WTC11 (cell line): ENCODE results near the gene DFFB. TPM values are rescaled to one million over a fixed set of nuclear protein-coding genes. Genes with fewer than 3 reads are reported as not detected.

Experiments used
- ATAC-seq: fragments of 200-7000 bp; cut with Tn5 transposase; 2 replicates; pipeline ENCODE4 v1.10.0; 2021; ENCODE audit warnings: mild to moderate bottlenecking, moderate library complexity
- CTCF ChIA-PET: fragments of 300-600 bp; sonication (Branson Sonifier 250); formaldehyde crosslinking; loops from one replicate; lab custom pipeline; 2021; ENCODE audit warnings: antibody characterized with exemption; lab: Charles Lee
- POLR2A ChIA-PET: fragments of 350-600 bp; sonication (Branson Sonifier 250); formaldehyde crosslinking; loops from one replicate; lab custom pipeline; 2021; ENCODE audit warnings: antibody characterized with exemption; lab: Charles Lee
- DNase-seq: peaks from one replicate; pipeline ENCODE4 v3.0.0; 2021; ENCODE audit warnings: low spot score
- H3K27ac Mint-ChIP-seq: 2 replicates; pipeline ENCODE4 v1.8.0; 2021; ENCODE audit warnings: mixed read lengths
- H3K27me3 Mint-ChIP-seq: 2 replicates; pipeline ENCODE4 v1.8.0; 2021; ENCODE audit warnings: low read depth, mild to moderate bottlenecking, moderate library complexity, mixed read lengths
- H3K36me3 Mint-ChIP-seq: 2 replicates; pipeline ENCODE4 v1.8.0; 2021; ENCODE audit warnings: mixed read lengths
- H3K4me1 Mint-ChIP-seq: 2 replicates; pipeline ENCODE4 v1.8.0; 2022; ENCODE audit warnings: mixed read lengths
- H3K4me3 Mint-ChIP-seq: 2 replicates; pipeline ENCODE4 v1.8.0; 2021; ENCODE audit warnings: mild to moderate bottlenecking, moderate library complexity, mixed read lengths
- H3K9me3 Mint-ChIP-seq: 2 replicates; pipeline ENCODE4 v1.8.0; 2021; ENCODE audit warnings: mixed read lengths
- ATF1 ChIP-seq: sonication (generic); formaldehyde crosslinking; IDR thresholded peaks from 2 replicates; pipeline ENCODE4 v1.8.1; 2023; ENCODE audit warnings: mild to moderate bottlenecking, moderate library complexity, missing genetic modification reagents
- CTCF ChIP-seq: fragments of 200-600 bp; IDR thresholded peaks from 2 replicates; pipeline ENCODE4 v1.8.0; 2022; ENCODE audit warnings: antibody characterized with exemption
- E2F5 ChIP-seq: sonication (generic); formaldehyde crosslinking; IDR thresholded peaks from 2 replicates; pipeline ENCODE4 v1.8.1; 2022; ENCODE audit warnings: mild to moderate bottlenecking, moderate library complexity, missing genetic modification reagents
- ETV6 ChIP-seq: sonication (generic); formaldehyde crosslinking; IDR thresholded peaks from 2 replicates; pipeline ENCODE4 v1.8.1; 2022; ENCODE audit warnings: mild to moderate bottlenecking, missing genetic modification reagents
- FOXJ3 ChIP-seq: sonication (generic); formaldehyde crosslinking; IDR thresholded peaks from 2 replicates; pipeline ENCODE4 v1.9.0; 2021; ENCODE audit warnings: missing genetic modification reagents, mild to moderate bottlenecking, borderline replicate concordance
- FOXP1 ChIP-seq: sonication (generic); formaldehyde crosslinking; IDR thresholded peaks from 2 replicates; pipeline ENCODE4 v1.8.0; 2022; ENCODE audit warnings: missing genetic modification reagents, mild to moderate bottlenecking, moderate library complexity, borderline replicate concordance
- GRHL2 ChIP-seq: fragments of 250-450 bp; sonication (Bioruptor Pico); IDR thresholded peaks from 2 replicates; pipeline ENCODE4 v1.8.0; 2022; ENCODE audit warnings: mild to moderate bottlenecking, moderate library complexity; ENCODE audit not compliant: insufficient replicate concordance, severe bottlenecking
- IRF2 ChIP-seq: sonication (generic); formaldehyde crosslinking; IDR thresholded peaks from 2 replicates; pipeline ENCODE4 v1.8.0; 2022; ENCODE audit warnings: low read depth, missing genetic modification reagents, borderline replicate concordance
- NFYB ChIP-seq: sonication (generic); formaldehyde crosslinking; conservative IDR thresholded peaks from 2 replicates; pipeline ENCODE4 v1.8.0; 2022; ENCODE audit warnings: low read depth, missing genetic modification reagents
- NR2C2 ChIP-seq: sonication (generic); formaldehyde crosslinking; IDR thresholded peaks from 2 replicates; pipeline ENCODE4 v1.8.0; 2022; ENCODE audit warnings: mild to moderate bottlenecking, missing genetic modification reagents
- PREB ChIP-seq: sonication (generic); formaldehyde crosslinking; IDR thresholded peaks from 2 replicates; pipeline ENCODE4 v1.8.1; 2022; ENCODE audit warnings: mild to moderate bottlenecking, missing genetic modification reagents, moderate library complexity, borderline replicate concordance
- SMAD3 ChIP-seq: sonication (generic); formaldehyde crosslinking; IDR thresholded peaks from 2 replicates; pipeline ENCODE4 v1.8.0; 2022; ENCODE audit warnings: missing genetic modification reagents, mild to moderate bottlenecking, borderline replicate concordance
- TEAD1 ChIP-seq: sonication (generic); formaldehyde crosslinking; IDR thresholded peaks from 2 replicates; pipeline ENCODE4 v1.8.0; 2022; ENCODE audit warnings: mild to moderate bottlenecking, missing genetic modification reagents
- TEAD4 ChIP-seq: sonication (generic); formaldehyde crosslinking; IDR thresholded peaks from 2 replicates; pipeline ENCODE4 v1.8.0; 2022; ENCODE audit warnings: mild to moderate bottlenecking, missing genetic modification reagents
- ZNF121 ChIP-seq: sonication (generic); formaldehyde crosslinking; IDR thresholded peaks from 2 replicates; pipeline ENCODE4 v1.8.0; 2023; ENCODE audit warnings: missing genetic modification reagents
- ZNF219 ChIP-seq: sonication (generic); formaldehyde crosslinking; IDR thresholded peaks from 2 replicates; pipeline ENCODE4 v1.8.0; 2023; ENCODE audit warnings: missing genetic modification reagents, mild to moderate bottlenecking, borderline replicate concordance
- total RNA-seq: library from RNA; stranded (reverse); gene quantifications from 3 replicates; pipeline ENCODE4 v1.2.3, GENCODE V29; 2021
- TF ChIP-seq, protein P1 (sequence below): sonication (generic); formaldehyde crosslinking; IDR thresholded peaks from 2 replicates; pipeline ENCODE4 v1.8.0; 2023; ENCODE audit warnings: missing genetic modification reagents, mild to moderate bottlenecking, borderline replicate concordance
- TF ChIP-seq, protein P2 (sequence below): sonication (generic); formaldehyde crosslinking; IDR thresholded peaks from 2 replicates; pipeline ENCODE4 v1.8.1; 2023; ENCODE audit warnings: mild to moderate bottlenecking, missing genetic modification reagents, moderate library complexity

The DFFB gene
- total RNA-seq, 1 experiment from 2014 or later: 9.2 TPM

DNA sequence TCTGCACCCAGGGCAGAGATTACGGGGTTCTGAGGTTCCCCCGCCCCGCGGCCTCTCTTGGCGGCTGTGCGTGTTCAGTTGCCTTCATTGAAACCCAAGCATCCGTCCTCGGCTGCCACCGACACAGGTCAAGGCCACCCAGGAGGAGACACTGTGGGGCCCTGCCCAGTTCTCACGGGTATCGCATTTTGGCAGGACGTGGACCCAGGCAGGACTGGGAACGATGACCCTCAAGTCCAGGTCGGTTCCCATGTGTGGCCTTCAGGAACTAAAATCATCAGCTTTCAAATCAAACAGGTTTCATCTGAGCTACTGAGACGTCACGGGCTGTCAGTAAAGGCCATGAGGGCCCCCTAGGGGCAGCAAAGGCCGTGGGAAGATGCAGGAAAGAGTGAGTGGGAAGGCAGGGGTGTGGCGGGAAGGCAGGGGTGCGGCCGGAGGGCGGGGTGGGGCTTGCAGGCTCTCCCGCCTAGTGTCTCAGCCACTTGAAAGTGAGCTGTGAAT lies 49.8 kb downstream of the DFFB start:
- Mint-ChIP-seq H3K4me3 (no peak overlapping the region), H3K27ac (no peak overlapping the region), H3K9me3 (0 out of 2 replicates have a peak, but pooled peaks cover 3% of the 10 kb centered on the region), H3K36me3 (peaks cover 2% of the 10 kb centered on the region; the same call in 1 of the 2 replicates), H3K27me3 (no peaks in the 10 kb centered on the region; the same call in 1 of the 2 replicates), H3K4me1 (peaks cover 10% of the 10 kb centered on the region)
- ChIA-PET CTCF (interaction anchor here (0.6 kb wide), 1 partner anchor 85 kb away, joined by 3 read pairs; no protein-coding TSS in a partner anchor), POLR2A (no interaction called here)
- ATAC-seq (no peak), DNase-seq (no peak)
- TF ChIP-seq FOXJ3 (CRISPR knock-in tag) (no peak), TEAD1 (no peak), NFYB (CRISPR knock-in tag) (no peak), GRHL2 (no peak), ZNF219 (no peak), FOXP1 (no peak), ZNF121 (no peak), CTCF (no peak), NR2C2 (CRISPR knock-in tag) (no peak), IRF2 (no peak), SMAD3 (no peak), E2F5 (CRISPR knock-in tag) (no peak), TEAD4 (CRISPR knock-in tag) (no peak)
- TF ChIP-seq, protein P1, sequence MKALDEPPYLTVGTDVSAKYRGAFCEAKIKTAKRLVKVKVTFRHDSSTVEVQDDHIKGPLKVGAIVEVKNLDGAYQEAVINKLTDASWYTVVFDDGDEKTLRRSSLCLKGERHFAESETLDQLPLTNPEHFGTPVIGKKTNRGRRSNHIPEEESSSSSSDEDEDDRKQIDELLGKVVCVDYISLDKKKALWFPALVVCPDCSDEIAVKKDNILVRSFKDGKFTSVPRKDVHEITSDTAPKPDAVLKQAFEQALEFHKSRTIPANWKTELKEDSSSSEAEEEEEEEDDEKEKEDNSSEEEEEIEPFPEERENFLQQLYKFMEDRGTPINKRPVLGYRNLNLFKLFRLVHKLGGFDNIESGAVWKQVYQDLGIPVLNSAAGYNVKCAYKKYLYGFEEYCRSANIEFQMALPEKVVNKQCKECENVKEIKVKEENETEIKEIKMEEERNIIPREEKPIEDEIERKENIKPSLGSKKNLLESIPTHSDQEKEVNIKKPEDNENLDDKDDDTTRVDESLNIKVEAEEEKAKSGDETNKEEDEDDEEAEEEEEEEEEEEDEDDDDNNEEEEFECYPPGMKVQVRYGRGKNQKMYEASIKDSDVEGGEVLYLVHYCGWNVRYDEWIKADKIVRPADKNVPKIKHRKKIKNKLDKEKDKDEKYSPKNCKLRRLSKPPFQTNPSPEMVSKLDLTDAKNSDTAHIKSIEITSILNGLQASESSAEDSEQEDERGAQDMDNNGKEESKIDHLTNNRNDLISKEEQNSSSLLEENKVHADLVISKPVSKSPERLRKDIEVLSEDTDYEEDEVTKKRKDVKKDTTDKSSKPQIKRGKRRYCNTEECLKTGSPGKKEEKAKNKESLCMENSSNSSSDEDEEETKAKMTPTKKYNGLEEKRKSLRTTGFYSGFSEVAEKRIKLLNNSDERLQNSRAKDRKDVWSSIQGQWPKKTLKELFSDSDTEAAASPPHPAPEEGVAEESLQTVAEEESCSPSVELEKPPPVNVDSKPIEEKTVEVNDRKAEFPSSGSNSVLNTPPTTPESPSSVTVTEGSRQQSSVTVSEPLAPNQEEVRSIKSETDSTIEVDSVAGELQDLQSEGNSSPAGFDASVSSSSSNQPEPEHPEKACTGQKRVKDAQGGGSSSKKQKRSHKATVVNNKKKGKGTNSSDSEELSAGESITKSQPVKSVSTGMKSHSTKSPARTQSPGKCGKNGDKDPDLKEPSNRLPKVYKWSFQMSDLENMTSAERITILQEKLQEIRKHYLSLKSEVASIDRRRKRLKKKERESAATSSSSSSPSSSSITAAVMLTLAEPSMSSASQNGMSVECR: no peak
- TF ChIP-seq, protein P2, sequence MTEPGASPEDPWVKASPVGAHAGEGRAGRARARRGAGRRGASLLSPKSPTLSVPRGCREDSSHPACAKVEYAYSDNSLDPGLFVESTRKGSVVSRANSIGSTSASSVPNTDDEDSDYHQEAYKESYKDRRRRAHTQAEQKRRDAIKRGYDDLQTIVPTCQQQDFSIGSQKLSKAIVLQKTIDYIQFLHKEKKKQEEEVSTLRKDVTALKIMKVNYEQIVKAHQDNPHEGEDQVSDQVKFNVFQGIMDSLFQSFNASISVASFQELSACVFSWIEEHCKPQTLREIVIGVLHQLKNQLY (CRISPR knock-in tag): no peak

DNA sequence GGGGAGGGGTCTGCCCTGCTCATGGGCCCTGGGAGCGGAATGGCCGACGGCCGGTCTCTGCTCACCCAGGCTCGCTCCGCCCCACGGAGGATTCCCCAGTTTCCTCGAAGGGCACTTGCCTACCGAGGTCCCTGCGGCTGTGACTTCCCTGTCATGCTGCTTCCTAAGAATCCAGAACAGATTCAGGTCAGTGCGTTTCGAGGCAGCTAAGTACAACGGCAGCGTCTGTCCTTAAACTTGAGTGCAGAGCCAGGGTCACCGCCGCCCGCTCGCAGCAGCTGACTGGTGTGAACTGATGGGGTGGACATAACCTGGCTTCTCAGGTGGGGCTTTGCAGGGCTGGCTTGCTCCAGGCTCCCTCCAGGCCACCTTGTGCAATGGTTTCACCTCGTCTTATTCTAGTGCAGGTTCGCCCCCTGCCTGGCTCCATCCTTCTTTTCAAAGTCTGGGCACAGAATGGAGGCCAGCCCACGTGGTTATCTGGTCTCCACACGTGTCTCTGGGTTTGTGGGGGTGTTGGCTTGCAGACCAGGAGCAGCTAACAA lies 50.4 kb downstream of the DFFB start:
- no peak for DNase-seq
- H3K9me3 Mint-ChIP-seq: 0 out of 2 replicates have a peak, but pooled peaks cover 3% of the 10 kb centered on the region
- peaks cover 10% of the 10 kb centered on the region for H3K4me1 Mint-ChIP-seq
- CTCF ChIA-PET: interaction anchor here (0.6 kb wide), 1 partner anchor 84 kb away, joined by 3 read pairs; no protein-coding TSS in a partner anchor
- POLR2A ChIA-PET: no interaction called here
- H3K36me3 Mint-ChIP-seq: peaks cover 3% of the 10 kb centered on the region; the same call in 1 of the 2 replicates
- H3K27ac Mint-ChIP-seq: no peak overlapping the region
- no peaks in the 10 kb centered on the region; the same call in 1 of the 2 replicates for H3K27me3 Mint-ChIP-seq
- no peak overlapping the region for H3K4me3 Mint-ChIP-seq
- TF ChIP-seq ETV6 (no peak), ATF1 (CRISPR knock-in tag) (no peak), PREB (no peak)
- ATAC-seq: no peak
